PC-9 (cell line): Measurements from ENCODE around the gene EPHB1. TPM values are rescaled to one million over a fixed set of nuclear protein-coding genes. Genes with fewer than 3 reads are reported as not detected.
"Not testable (repeated sequence)": the region's sequence is repeated elsewhere in the genome, so short reads cannot be mapped to it uniquely, and the experiment has no call there.

ENCODE experiments used
- BruUV-seq: library from RNA; stranded (reverse); fragments of 400-500 nt; replicated peaks from 2 replicates; lab custom pipeline; 2021; lab: Mats Ljungman, UMichigan
- CTCF ChIA-PET: fragments of 300-600 bp; sonication (Branson Sonifier 250); formaldehyde crosslinking; loops from one replicate; lab custom pipeline; 2022; ENCODE audit warnings: antibody characterized with exemption; lab: Charles Lee
- POLR2A ChIA-PET: fragments of 300-600 bp; sonication (Branson Sonifier 250); formaldehyde crosslinking; loops from one replicate; lab custom pipeline; 2022; ENCODE audit warnings: antibody characterized with exemption; ENCODE audit not compliant: unreplicated experiment; lab: Charles Lee
- DNase-seq, 2 experiments: peaks; one replicate each; pipeline versions ENCODE4 v3.0.0 to v3.0.0-alpha.2; 2015 to 2022; ENCODE audit warnings: mixed read lengths in 1 of 2
- H2AFZ ChIP-seq: fragments of 200-600 bp; sonication (generic); 2 replicates; pipeline ENCODE4 v1.8.1; 2017; ENCODE audit warnings: antibody characterized with exemption
- H3F3A ChIP-seq: fragments of 200-600 bp; sonication (generic); 2 replicates; pipeline ENCODE4 v1.8.1; 2017; ENCODE audit warnings: antibody characterized with exemption, mild to moderate bottlenecking, low read depth; ENCODE audit not compliant: insufficient read depth
- H3K27ac ChIP-seq: fragments of 200-600 bp; sonication (generic); 2 replicates; pipeline ENCODE4 v1.6.1; 2016; ENCODE audit warnings: mixed run types
- H3K27me3 ChIP-seq: fragments of 200-600 bp; sonication (generic); 2 replicates; pipeline ENCODE4 v1.6.1; 2016; ENCODE audit warnings: low read depth, mixed run types; ENCODE audit not compliant: insufficient read depth
- H3K36me3 ChIP-seq: fragments of 200-600 bp; sonication (generic); 2 replicates; pipeline ENCODE4 v1.6.1; 2016; ENCODE audit warnings: low read depth, mixed run types
- H3K4me1 ChIP-seq: fragments of 200-600 bp; sonication (generic); replicated peaks from 2 replicates; pipeline ENCODE4 v1.6.1; 2016; ENCODE audit warnings: mixed run types; ENCODE audit not compliant: insufficient read depth
- H3K4me2 ChIP-seq: fragments of 200-600 bp; sonication (generic); 2 replicates; pipeline ENCODE4 v1.6.1; 2017; ENCODE audit warnings: mixed run types
- H3K4me3 ChIP-seq: fragments of 200-600 bp; sonication (generic); 2 replicates; pipeline ENCODE4 v1.6.1; 2016; ENCODE audit warnings: mixed run types
- H3K79me2 ChIP-seq: fragments of 200-600 bp; sonication (generic); 2 replicates; pipeline ENCODE4 v1.6.1; 2017; ENCODE audit warnings: low read depth, mixed run types
- H3K9me2 ChIP-seq: fragments of 200-600 bp; sonication (generic); 2 replicates; pipeline ENCODE4 v1.8.1; 2017; ENCODE audit warnings: mild to moderate bottlenecking; ENCODE audit not compliant: insufficient read depth
- H3K9me3 ChIP-seq: fragments of 200-600 bp; sonication (generic); 2 replicates; pipeline ENCODE4 v1.8.1; 2016; ENCODE audit warnings: low read depth; ENCODE audit not compliant: insufficient read depth
- H4K20me1 ChIP-seq: fragments of 200-600 bp; sonication (generic); 2 replicates; pipeline ENCODE4 v1.8.1; 2017; ENCODE audit not compliant: insufficient read depth
- EZH2 ChIP-seq: fragments of 200-600 bp; sonication (generic); IDR thresholded peaks from 2 replicates; pipeline ENCODE4 v1.8.0; 2017; ENCODE audit warnings: antibody characterized with exemption, low read depth
- intact Hi-C: fragments of 100-400 bp; cut with micrococcal nuclease; formaldehyde crosslinking; loops from one replicate; pipeline ENCODE4 v1.10.0; 2022; ENCODE audit not compliant: unreplicated experiment
- total RNA-seq: library from RNA; stranded (reverse); gene quantifications from 2 replicates; pipeline ENCODE4 v1.2.3, GENCODE V29; 2021
- TF ChIP-seq, protein P1 (sequence below): fragments of 200-600 bp; sonication (generic); conservative IDR thresholded peaks from 2 replicates; pipeline ENCODE4 v1.6.1; 2017; ENCODE audit warnings: mixed run types, antibody characterized with exemption, mild to moderate bottlenecking, moderate library complexity

EPHB1 gene
- total RNA-seq, 1 experiment from 2014 or later = 0.15 TPM

DNA sequence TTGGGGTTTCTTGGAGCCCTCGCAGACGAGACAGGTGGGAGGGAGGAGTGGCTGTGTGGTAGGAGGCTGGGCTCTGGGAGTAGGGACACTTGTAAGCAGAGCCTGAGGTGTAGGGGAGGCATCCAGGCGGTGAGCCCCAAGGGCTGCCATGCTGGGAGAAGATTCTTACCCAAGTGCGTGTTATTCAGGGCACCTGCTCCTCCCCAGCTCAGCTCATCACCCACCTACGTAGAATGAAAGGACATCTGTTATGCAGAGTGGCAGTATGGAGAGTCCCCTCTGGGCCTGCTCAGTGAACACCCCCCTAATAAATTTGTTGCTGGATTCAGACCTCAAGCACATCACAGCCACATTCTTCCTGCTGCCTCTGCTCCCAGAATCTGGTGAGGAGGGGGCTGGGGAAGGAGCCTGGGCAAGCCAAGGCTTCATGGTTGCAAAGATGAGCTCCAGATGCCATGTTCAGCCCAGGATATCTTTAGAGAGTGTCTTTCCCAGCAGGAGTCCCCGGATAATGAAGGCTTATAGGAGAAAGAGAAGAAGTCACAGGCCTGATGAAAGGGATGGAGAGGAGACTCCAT lies 261.8 kb downstream of the EPHB1 start:
- ChIA-PET CTCF (no interaction called here), POLR2A (no interaction called here)
- intact Hi-C loops = no loop called here
- Histone ChIP-seq H4K20me1 (no peaks in the 10 kb centered on the region), H3K4me3 (no peak overlapping the region), H3K4me2 (no peak overlapping the region), H3K36me3 (no peaks in the 10 kb centered on the region), H3K27ac (no peak overlapping the region), H3K79me2 (no peaks in the 10 kb centered on the region), H2AFZ (no peak overlapping the region), H3K9me3 (no peaks in the 10 kb centered on the region), H3K9me2 (no peaks in the 10 kb centered on the region), H3F3A (no peaks in the 10 kb centered on the region), H3K27me3 (peaks cover 7% of the 10 kb centered on the region), H3K4me1 (no peaks in the 10 kb centered on the region)
- no peak for TF ChIP-seq EZH2
- TF ChIP-seq, protein P1, sequence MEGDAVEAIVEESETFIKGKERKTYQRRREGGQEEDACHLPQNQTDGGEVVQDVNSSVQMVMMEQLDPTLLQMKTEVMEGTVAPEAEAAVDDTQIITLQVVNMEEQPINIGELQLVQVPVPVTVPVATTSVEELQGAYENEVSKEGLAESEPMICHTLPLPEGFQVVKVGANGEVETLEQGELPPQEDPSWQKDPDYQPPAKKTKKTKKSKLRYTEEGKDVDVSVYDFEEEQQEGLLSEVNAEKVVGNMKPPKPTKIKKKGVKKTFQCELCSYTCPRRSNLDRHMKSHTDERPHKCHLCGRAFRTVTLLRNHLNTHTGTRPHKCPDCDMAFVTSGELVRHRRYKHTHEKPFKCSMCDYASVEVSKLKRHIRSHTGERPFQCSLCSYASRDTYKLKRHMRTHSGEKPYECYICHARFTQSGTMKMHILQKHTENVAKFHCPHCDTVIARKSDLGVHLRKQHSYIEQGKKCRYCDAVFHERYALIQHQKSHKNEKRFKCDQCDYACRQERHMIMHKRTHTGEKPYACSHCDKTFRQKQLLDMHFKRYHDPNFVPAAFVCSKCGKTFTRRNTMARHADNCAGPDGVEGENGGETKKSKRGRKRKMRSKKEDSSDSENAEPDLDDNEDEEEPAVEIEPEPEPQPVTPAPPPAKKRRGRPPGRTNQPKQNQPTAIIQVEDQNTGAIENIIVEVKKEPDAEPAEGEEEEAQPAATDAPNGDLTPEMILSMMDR = no peak
- DNase-seq = no peak
- BruUV-seq = no TSS peak

DNA sequence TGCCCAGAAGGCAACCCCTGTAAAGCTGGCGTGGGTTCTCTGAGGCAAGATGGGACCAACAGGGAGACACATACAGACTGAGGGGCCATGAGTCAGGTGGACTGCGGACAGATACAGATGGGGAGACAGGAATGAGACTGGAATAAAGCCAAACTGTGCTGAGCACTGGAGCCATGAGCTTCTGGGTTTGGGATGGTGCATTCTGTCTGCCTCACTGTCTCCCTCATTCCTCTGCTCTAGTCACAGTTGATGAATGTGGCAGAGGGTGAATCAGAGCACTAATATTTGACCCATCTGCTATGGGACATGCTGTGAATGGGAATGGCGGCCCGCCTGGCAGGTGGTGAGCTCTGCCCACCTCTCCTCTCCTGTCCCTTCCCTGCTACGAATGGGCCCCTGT lies 262.9 kb downstream of the EPHB1 start:
- TF ChIP-seq, protein P1 = no peak
- TF ChIP-seq EZH2 = no peak
- H3K79me2 ChIP-seq = no peaks in the 10 kb centered on the region
- ChIA-PET POLR2A (no interaction called here), CTCF (no interaction called here)
- H3K9me2 ChIP-seq = no peaks in the 10 kb centered on the region
- H3K36me3 ChIP-seq = no peaks in the 10 kb centered on the region
- H3K9me3 ChIP-seq = no peaks in the 10 kb centered on the region
- no peak overlapping the region for H2AFZ ChIP-seq
- intact Hi-C loops = no loop called here
- peaks cover 7% of the 10 kb centered on the region for H3K27me3 ChIP-seq
- no peak overlapping the region for H3K27ac ChIP-seq
- no peaks in the 10 kb centered on the region for H3F3A ChIP-seq
- no TSS peak for BruUV-seq
- no peaks in the 10 kb centered on the region for H4K20me1 ChIP-seq
- DNase-seq = no peak
- no peaks in the 10 kb centered on the region for H3K4me1 ChIP-seq
- H3K4me3 ChIP-seq = no peak overlapping the region
- H3K4me2 ChIP-seq = no peak overlapping the region

DNA sequence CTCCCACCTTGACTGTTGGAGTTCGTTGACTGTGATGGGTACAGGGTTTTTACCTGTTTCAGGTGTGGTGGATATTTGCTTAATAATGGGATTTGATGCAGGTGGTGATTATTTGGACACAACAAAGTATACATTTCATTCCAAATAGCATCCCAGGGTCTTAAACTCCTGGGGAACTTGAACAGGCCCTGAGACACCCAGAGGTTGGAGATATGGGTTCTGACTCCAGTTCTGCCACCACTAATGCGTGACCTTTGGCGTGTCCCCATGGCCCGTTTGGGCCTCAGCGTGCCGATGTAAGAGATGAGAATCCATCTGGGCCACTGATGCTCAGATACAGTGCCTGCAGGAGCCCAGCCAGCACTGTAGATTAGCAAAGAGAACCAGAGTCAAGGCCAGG lies 264.5 kb downstream of the EPHB1 start:
- no TSS peak for BruUV-seq
- Histone ChIP-seq H3K9me3 (no peaks in the 10 kb centered on the region), H2AFZ (no peak overlapping the region), H3K9me2 (no peaks in the 10 kb centered on the region), H3K36me3 (no peaks in the 10 kb centered on the region), H3F3A (no peaks in the 10 kb centered on the region), H3K27me3 (peaks cover 7% of the 10 kb centered on the region), H3K79me2 (no peaks in the 10 kb centered on the region), H3K4me1 (no peaks in the 10 kb centered on the region), H3K4me2 (no peak overlapping the region), H4K20me1 (no peaks in the 10 kb centered on the region), H3K27ac (no peak overlapping the region), H3K4me3 (no peak overlapping the region)
- no peak for DNase-seq
- TF ChIP-seq, protein P1 = no peak
- no peak for TF ChIP-seq EZH2
- intact Hi-C loops = no loop called here
- CTCF ChIA-PET = no interaction called here
- POLR2A ChIA-PET = no interaction called here

DNA sequence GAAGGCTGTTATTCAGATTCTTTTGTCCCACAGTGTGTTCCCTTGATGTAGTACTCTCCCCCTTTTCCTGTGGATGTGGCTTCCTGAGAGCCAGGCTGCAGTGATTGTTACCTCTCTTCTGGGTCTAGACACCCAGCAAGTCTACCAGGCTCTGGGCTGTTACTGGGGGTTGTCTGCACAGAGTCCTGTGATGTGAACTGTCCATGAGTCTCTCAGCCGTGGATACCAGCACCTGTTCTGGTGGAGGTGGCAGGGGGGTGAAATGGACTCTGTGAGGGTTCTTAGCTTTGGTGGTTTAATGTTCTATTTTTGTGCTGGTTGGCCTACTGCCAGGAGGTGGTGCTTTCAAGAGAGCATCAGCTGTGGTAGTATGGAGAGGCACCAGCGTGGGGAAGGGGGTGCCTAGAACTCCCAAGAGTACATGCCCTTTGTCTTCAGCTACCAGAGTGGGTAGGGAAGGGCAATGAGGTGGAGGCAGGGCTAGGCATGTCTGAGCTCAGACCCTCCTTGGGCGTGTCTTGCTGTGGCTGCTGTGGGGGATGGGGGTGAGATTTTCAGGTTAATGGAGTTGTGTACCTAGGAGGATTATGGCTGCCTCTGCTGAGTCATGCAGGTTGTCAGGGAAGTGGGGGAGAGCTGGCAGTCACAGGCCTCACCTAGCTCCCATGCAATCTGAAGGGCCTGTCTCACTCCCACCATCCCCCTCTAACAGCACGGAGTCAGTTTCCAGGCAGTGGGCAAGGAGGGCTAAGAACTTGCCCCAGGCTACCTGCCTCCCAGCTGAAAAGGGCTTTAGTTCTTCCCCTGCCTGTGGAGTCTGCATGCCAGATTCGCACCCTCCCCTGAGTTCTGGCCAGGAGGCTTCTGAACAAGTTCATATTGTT lies 272.0 kb downstream of the EPHB1 start:
- POLR2A ChIA-PET, H3K4me3 ChIP-seq, H3K9me2 ChIP-seq, H3K4me1 ChIP-seq, H3K79me2 ChIP-seq, BruUV-seq, intact Hi-C loops, H3K9me3 ChIP-seq, H3K27ac ChIP-seq, H3F3A ChIP-seq, H4K20me1 ChIP-seq, H3K27me3 ChIP-seq, H3K36me3 ChIP-seq: not testable (repeated sequence)
- CTCF ChIA-PET = interaction anchor here (0.6 kb wide), 1 partner anchor 1245 kb away, joined by 5 read pairs; no protein-coding TSS in a partner anchor
- DNase-seq = peak in 1 of 2 experiments; percentile 4
- Histone ChIP-seq H2AFZ (peak overlapping the region; percentile 58; the same call in 1 of the 2 replicates), H3K4me2 (0 out of 2 replicates have a peak overlapping the region, but pooled peaks have one; percentile 2)
